ENCODE measurements around the gene NDUFB10.

NDUFB10 gene

DNA sequence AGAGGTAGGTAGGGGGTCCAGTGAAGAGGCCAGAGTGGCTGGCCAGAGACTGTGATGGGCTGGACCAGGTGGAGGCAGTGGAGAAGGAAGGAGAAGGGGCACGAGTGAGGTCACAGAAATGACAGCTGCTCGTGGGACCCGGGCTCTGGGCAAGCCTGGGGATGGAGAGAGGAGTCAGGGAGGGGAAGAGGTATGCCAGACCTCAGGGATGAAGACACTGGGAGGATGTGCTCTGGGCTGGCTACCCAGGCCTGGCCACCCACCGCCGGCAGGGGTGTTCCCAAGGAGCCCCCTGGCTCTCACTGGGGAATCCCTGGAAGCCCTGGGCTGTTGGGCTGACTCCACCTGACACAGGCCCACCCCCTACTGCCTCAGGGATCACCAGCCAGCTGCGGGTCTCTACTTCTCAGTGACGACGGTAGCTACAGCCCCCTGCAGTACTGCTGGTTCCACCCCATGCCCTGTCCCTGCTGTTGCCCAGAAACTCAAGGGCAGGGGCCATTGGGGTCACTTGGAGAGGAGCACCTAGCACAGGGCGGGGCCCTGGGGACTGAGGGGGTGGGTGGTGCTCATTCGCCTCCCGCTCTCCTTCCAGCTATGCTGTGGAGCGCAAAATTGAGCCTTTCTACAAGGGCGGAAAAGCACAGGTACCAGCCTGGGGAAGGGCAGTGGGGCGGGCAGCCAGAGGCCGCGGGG lies 14.3 kb downstream of the NDUFB10 start:
- no peak for DNase-seq

DNA sequence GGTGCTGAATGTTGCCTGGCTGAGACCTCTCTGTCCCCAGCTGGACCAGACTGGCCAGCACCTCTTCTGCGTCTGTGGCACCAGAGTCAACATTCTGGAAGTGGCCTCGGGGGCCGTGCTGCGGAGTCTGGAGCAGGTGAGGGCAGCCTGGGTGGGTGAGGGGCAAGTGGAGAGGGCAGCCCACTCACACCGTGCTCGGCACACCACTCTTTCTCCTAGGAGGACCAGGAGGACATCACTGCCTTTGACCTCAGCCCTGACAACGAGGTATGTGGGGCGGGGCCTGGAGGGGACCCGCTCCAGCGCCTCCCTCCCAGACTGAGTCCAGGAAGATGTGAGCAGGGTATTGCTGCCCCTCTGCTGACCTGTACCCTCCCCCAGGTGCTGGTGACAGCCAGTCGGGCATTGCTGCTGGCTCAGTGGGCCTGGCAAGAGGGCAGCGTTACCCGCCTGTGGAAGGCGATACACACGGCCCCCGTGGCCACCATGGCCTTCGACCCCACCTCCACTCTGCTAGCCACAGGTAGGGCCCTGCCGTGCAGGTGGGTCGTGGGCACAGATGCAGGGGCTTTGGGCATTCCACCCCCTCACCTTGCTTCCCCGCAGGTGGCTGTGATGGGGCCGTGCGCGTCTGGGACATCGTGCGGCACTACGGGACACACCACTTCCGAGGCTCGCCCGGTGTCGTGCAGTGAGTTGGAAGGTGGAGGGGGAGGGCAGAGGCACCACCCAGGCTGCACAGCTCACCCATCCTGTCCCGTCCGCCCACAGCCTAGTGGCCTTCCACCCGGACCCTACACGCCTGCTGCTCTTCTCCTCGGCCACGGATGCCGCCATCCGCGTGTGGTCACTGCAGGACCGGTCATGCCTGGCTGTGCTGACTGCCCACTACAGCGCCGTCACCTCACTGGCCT lies 15.1 kb downstream of the NDUFB10 start:
- no peak for DNase-seq

DNA sequence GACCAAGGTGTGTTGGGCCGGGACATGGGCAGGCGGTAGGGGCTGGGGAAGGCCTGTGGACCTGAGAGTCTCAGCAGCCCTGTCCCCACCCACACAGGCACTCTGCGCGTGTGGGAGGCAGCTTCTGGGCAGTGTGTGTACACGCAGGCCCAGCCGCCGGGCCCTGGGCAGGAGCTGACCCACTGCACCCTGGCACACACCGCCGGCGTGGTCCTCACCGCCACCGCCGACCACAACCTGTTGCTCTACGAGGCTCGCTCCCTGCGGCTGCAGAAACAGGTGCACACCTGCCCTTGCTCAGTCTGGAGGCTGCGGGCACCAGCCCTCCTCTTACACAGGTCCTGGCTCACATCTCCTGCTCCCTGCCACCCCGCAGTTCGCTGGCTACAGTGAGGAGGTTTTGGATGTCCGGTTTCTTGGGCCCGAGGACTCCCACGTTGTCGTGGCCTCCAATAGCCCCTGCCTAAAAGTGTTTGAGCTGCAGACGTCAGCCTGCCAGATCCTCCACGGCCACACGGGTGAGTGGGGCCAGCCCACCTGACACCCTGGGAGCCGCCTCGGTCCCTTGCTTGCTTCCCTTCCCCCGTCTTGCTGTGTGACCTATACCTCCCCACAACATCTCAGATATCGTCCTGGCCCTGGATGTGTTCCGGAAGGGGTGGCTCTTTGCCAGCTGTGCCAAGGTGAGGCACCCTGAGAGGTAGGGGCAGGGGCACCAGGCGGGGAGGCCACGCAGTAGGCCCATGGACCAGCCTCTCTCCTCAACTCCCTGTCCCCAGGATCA lies 16.3 kb downstream of the NDUFB10 start:
- DNase-seq: no peak

DNA sequence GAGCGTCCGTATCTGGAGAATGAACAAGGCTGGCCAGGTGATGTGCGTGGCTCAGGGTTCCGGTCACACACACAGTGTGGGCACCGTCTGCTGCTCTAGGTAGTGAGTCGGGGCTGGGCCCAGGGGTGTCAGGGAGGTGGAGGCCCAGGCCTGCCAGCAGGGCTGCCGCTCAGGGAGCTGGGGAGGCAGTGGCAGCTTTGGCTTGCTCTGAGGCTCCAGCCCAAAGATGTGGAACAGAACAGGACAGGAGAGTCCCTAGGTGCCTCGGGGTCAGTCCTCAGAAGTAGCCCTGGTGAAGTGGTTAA lies 16.8 kb downstream of the NDUFB10 start:
- no peak for DNase-seq

DNA sequence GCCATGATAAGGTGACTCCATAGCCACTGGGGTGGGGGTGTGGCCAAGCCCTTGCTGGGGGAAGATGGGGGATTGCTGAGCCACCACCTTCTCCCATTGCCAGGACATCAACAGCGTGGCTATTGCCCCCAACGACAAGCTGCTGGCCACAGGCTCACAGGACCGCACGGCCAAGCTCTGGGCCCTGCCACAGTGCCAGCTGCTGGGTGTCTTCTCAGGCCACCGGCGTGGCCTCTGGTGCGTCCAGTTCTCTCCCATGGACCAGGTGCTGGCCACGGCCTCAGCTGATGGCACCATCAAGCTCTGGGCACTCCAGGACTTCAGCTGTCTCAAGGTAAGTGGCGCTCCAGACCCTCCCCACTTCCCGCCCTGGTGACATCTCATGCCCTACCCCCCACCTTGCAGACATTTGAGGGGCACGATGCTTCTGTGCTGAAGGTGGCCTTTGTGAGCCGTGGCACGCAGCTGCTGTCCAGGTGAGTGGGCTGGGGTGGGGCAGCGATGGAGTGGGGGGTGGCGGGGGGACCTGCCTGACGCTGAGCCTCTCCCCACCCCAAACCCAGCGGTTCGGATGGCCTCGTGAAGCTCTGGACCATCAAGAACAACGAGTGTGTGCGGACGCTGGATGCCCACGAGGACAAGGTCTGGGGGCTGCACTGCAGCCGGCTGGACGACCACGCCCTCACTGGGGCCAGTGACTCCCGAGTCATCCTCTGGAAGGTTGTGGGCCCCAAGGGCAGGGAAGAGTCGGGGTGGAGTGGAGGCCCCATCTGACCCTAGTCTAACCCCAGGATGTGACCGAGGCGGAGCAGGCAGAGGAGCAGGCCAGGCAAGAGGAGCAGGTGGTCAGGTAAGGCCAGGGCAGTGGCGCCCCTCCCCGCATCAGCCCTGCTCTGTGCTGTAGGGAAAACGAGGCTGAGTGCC lies 17.9 kb downstream of the NDUFB10 start:
- DNase-seq: no peak

DNA sequence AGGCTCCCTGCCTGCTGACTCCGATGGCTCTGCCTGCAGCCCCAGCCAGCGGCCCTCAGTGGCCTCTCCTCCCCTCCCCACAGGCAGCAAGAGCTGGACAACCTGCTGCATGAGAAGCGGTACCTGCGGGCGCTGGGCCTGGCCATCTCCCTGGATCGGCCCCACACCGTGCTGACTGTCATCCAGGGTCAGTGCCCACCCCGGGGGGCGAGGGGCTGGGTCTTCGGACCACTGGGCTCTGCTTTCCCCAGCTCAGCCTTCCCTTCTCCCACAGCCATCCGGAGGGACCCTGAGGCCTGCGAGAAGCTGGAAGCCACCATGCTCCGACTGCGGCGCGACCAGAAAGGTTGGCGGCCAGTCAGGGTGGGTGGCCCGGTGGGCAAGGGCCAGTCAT lies 18.5 kb downstream of the NDUFB10 start:
- no peak for DNase-seq

DNA sequence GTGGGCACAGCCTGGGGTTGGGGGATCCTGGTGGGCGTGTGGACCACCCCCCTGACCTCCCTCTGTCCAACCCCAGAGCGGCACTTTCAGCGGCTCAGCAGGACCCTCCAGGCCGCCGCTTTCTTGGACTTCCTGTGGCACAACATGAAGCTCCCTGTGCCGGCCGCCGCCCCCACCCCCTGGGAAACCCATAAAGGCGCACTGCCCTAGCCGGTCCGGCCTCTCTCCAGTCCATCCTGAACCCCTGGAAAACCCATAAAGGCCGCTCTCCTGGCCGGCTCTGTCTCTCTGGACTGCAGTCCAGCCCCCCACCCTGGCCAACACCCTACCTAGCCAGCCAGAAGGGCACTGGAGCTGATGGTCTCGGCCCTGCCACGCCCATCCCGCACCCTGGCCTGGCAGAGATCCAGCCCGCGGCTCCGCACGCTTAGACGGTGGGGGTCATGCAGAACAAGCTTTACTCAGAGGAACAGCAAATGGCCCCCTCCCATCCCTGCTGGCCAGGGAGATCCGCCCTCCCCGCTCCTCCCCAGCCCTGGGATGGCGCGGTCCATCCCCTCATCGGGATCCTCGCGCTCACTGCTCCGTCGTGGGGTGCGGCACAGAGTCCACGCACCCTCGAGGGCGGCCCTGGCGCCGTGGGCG lies 19.3 kb downstream of the NDUFB10 start:
- no peak for DNase-seq

DNA sequence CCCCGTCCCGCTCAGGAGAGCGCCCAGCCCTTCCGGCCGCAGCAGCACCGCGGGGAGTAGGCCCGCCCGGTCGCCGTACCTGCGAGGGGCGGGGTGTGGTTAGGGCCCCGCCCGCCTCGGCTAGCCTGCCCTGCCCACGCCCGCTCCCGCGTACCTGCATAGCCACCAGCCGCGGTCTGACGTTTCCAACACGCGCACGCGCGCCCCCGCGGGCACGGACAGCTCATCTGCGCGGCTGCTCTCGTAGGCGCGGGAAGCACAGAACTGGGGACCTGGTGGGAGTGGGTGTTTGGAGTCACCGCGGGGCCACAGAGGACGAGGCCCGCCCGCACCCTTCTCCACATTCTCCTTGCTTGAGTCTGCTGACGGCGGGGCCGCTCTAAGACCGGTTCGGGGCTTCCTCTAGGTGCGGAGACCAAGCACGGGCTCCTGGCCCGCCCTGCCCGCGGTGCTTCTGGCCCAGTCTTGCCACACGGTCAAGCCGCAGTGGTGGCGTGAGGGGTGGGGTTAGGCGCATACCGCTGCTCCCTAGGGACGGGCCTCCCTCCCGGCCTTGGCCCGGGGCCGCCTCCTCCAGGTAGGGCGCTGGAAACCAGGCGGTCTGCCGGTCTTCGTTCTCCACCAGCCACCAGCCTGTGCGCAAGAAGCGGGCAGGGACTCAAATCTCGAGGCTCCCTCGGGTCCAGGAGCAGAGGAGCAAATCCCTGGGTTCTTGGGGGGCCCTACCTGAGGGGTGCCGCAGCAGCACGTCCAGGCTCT lies 20.1 kb downstream of the NDUFB10 start:
- no peak for DNase-seq

DNA sequence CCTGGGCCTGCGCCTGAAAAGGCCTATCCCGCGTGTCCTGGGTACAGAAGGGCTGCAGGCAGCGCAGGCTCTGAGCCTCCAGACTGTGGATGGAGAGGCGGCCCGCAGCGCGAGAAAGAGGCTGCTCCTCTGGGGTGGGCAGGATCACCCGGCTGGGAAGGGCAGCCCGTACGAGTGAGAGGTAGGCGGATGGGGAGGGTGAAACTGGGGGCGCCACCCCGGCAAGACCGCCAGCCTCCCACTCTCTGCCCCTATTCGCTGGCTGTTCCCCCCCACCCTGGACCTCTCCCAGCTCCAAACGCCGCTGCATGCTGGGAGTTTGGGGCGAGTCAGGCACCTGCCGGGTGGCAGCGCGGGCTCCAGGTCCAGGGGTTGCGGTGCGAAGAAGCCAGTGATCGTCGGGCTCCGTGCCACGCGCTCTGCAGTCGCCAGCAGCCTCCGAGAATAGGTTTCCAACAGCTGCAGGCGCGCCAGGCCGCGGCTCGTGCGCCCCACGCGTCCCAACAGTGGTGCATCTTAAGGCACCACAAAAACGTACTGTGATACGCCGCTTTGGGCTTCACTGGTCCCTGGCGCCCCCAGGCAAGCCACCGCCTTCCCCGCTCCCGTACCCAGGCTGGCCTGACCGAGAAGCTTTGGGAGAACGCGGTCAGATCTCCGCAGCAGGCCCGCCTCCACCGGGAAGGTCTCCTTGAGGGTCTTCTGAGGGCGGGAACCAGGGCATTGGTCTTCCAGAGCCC lies 20.9 kb downstream of the NDUFB10 start:
- DNase-seq: no peak

DNA sequence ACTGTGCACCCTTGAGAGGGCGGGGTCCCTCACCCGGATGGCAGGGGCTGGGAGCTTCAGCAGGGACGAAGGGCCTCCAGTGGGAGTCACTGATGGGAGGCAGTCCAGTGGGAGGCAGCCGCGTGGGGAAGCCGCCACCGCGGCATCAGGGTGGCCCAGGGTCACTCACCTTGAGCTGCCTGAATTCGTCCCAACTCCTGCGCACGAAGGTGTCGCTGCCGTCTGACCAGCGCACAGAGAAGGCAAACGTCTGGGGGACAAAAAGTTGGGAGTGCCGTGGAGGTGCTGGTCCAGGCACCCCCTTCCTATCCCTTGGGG lies 21.4 kb downstream of the NDUFB10 start:
- DNase-seq: no peak

DNA sequence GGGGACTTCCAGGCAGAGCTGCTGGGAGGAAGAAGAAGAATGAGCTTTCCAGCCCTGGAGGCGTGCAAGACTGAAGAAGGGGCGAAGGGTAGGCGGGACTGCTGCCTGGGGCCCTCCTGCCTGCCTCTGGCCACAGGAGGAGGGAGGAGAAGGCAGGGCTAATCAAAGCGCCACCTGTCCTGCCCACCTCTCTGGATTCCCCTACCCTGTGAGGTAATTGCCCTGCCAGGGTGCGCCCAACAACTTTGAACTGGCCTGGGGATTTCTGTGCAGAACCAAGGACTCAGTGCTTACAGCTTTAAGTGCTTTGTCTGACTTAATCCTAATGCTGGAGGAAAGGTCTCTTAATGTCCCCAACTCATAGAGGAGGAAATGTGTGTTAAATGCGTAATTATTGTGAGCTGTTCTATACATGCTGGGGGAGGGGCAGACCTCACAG lies 22.1 kb downstream of the NDUFB10 start, which contains the start of gene NOXO1:
NOXO1 (minus strand) TSS at position 72 of the 439 bp plus-strand sequence. CDS start 290 bp downstream, outside the sequence.
- no peak for DNase-seq

DNA sequence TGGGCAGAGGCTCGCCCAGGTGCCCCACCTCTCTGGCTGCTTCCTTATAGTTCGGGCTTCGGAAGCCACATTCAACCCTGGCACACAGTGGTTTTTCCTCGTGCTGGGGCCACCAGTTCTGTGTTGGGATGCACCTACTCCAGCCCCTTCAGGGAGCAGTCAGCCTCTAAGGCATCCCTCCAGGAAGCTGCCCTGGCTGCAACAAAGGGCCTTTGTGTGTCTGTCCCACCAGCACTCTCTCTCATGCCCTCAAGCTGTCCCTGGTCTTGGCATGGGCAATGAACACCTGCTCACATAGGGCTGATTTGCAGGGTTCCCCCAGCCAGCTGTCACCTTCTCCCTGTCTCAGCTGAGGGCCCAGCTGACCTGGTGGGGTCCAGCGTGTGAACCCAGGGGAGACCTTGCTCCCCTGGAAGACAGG lies 22.7 kb downstream of the NDUFB10 start:
- no peak for DNase-seq

DNA sequence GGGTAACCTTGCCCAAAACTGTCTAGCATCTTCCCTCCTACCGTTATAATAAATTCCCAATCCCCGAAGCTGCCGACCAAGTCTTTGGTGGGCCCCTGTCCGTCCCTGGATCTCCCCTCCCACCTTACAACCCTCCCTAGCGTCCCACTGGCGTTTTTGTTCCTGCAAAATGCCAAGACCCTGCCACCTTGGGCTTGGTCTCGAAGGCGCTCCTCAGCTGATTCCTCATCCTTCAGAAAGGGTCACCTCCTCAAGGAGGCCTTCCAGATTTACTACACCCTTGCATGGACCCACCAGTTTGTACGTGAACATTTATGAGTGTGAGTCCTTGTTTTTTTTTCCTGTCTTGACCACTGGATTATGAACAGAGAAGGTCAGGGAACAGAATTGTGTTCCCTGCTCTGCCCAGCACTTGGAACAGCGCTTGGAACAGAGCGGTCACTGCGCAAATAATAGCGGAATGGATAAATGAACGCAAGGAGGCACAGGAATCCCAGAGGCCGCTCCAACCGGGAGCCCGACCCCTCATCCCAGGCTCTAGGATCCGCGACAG lies 23.7 kb downstream of the NDUFB10 start:
- DNase-seq: no peak

DNA sequence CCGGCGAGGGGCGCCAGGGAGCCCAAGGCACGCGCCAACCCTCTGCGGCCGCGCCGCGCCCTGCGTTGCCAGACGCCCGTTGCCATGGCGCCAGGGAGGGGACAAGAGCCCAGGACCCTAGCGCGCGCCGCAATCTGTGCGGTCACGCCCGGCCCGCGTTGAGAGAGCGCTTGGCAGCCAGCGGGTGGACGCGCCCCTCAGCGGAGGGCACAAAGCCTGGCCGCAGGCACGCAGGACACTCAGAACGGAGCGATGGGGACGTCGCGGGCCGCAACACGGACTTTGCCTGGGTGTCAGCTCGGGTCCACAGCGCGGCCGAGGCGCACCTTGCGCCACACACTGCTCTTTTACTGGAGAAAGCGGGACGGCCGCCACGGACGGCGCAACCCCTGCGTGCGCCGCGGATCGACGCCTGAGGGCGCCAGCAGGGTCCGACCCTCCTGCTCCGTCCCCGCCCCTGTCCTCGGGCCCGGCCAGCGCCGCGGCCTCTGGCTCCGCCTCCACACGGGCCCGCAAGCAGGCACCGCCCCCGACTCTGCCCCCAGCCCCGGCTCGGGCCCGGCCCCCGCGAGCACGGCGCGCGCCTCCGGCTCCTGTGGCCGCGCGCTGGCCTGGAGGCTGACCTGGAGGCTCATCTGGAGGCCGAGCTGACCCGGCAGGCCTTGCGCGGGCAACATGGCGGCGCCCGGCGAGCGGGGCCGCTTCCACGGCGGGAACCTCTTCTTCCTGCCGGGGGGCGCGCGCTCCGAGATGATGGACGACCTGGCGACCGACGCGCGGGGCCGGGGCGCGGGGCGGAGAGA lies 24.4 kb downstream of the NDUFB10 start, which contains the start of gene GFER:
GFER (plus strand) TSS at position 650 of the 803 bp plus-strand sequence; CDS start at position 676, 26 bp downstream.
- peak in 2 of 4 experiments; percentile 23 to 27 for DNase-seq

DNA sequence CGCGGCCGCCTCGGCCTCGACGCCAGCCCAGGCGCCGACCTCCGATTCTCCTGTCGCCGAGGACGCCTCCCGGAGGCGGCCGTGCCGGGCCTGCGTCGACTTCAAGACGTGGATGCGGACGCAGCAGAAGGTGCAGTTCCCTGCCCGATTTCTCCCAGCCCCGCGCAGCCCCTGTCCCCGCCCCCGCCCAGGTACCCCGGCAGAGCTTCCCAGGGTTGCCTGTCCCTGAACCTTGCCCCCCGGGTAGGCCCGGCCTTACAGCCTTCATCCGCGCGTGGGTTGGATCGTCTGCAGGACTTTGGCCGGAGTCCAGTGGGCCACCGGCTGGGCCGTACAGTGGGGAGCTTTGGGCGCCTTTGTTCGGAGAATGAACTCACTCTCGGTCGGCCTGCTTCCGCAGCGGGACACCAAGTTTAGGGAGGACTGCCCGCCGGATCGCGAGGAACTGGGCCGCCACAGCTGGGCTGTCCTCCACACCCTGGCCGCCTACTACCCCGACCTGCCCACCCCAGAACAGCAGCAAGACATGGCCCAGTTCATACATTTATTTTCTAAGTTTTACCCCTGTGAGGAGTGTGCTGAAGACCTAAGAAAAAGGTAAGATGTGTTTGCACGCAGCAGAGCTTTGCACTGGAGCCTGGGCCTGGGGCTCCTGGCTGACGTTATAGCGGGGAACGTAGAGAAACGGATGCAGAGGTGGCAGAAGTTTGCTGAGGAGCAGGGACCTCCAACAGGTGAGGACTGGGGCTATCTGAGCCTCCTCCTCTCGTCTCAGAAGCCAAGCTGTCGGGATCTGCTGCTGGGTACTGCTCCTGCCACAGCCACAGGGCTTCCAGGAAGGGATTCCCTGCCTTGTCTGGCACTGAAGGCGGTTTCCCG lies 25.2 kb downstream of the NDUFB10 start:
- no peak for DNase-seq

DNA sequence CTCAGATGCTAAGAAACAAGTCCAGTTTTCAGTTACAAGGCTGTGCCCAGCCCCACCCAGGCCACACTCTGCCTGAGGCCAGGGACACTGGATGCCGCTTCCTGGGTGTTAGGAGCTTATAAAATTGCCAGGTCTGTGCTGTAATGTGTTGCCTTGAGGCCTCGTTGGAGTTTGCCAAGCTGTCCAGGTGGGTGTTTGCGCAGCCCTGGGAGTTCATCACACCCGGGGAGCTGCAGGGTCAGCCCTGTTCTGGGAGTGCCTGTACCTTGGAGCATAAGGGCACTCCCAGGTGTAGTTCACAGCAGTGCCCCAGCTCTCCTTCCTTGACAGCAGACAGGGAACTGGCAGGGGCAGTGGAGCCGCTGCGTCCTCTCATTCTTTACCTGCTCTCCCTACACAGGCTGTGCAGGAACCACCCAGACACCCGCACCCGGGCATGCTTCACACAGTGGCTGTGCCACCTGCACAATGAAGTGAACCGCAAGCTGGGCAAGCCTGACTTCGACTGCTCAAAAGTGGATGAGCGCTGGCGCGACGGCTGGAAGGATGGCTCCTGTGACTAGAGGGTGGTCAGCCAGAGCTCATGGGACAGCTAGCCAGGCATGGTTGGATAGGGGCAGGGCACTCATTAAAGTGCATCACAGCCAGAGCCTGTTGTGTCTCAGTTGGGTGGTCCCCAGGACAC lies 26.3 kb downstream of the NDUFB10 start:
- no peak for DNase-seq

DNA sequence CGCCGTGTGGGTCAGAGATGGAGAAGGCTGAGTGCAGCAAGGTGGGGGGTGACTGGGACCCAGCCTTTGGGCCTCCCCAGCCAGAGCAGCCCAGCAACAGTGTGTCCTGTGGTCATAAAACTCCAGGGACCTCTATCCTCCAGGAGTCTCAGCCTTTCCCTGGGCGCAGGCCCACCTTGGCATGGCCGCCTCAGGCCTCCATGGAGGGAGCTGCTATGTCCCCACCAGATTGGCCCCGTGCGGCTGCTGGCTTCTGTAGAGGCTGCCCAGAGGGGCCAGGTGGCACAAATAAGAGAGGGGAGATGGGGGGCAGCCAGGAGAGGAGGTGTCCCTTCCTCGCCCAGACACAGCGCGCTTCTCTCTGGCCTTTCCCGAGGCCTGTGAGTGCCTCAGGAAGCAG lies 27.9 kb downstream of the NDUFB10 start:
- no peak for DNase-seq

All from activated naive CD4-positive, alpha-beta T cell (primary cell).